KMS-11 (cell line): ENCODE data around the gene GNAZ.

ENCODE experiments used
- H2AFZ ChIP-seq: fragments of 200-600 bp; sonication (generic); 2 replicates; pipeline ENCODE4 v1.6.1; 2016; ENCODE audit warnings: antibody characterized with exemption, mixed run types, low read depth
- H3K27ac ChIP-seq: fragments of 200-600 bp; sonication (generic); 2 replicates; pipeline ENCODE4 v1.6.1; 2016; ENCODE audit warnings: mild to moderate bottlenecking, mixed run types
- H3K27me3 ChIP-seq: fragments of 200-600 bp; sonication (generic); 2 replicates; pipeline ENCODE4 v1.6.1; 2017; ENCODE audit warnings: mild to moderate bottlenecking, low read depth, mixed run types, moderate library complexity; ENCODE audit not compliant: insufficient read depth
- H3K36me3 ChIP-seq: fragments of 200-600 bp; sonication (generic); 2 replicates; pipeline ENCODE4 v1.6.1; 2017; ENCODE audit warnings: mild to moderate bottlenecking, mixed run types; ENCODE audit not compliant: insufficient read depth
- H3K4me1 ChIP-seq: fragments of 200-600 bp; sonication (generic); 2 replicates; pipeline ENCODE4 v1.6.1; 2016; ENCODE audit warnings: mild to moderate bottlenecking, low read depth, mixed run types; ENCODE audit not compliant: poor library complexity, severe bottlenecking
- H3K4me2 ChIP-seq: fragments of 200-600 bp; sonication (generic); 2 replicates; pipeline ENCODE4 v1.7.0; 2016; ENCODE audit warnings: mild to moderate bottlenecking, mixed run types
- H3K4me3 ChIP-seq: fragments of 200-600 bp; sonication (generic); IDR thresholded peaks from 2 replicates; pipeline ENCODE4 v1.6.1; 2017; ENCODE audit warnings: low read depth, low read length, mixed read lengths; ENCODE audit not compliant: insufficient read depth
- H3K79me2 ChIP-seq: fragments of 200-600 bp; sonication (generic); 2 replicates; pipeline ENCODE4 v1.6.1; 2016; ENCODE audit warnings: low read depth, mixed run types; ENCODE audit not compliant: insufficient read depth
- H3K9ac ChIP-seq: fragments of 200-600 bp; sonication (generic); 2 replicates; pipeline ENCODE4 v1.6.1; 2016; ENCODE audit warnings: mild to moderate bottlenecking, mixed run types
- H4K20me1 ChIP-seq: fragments of 200-600 bp; sonication (generic); 2 replicates; pipeline ENCODE4 v1.6.1; 2016; ENCODE audit warnings: mild to moderate bottlenecking, mixed run types; ENCODE audit not compliant: insufficient read depth
- TF ChIP-seq, protein P1 (sequence below): fragments of 200-600 bp; sonication (generic); conservative IDR thresholded peaks from 2 replicates; pipeline ENCODE4 v1.6.1; 2017; ENCODE audit warnings: low read depth, mild to moderate bottlenecking, antibody characterized with exemption, low read length, moderate library complexity, mixed read lengths

GNAZ gene

GRCh38 chr22:23085785-23086184 is 15.5 kb downstream of the GNAZ start:
- TF ChIP-seq, protein P1, sequence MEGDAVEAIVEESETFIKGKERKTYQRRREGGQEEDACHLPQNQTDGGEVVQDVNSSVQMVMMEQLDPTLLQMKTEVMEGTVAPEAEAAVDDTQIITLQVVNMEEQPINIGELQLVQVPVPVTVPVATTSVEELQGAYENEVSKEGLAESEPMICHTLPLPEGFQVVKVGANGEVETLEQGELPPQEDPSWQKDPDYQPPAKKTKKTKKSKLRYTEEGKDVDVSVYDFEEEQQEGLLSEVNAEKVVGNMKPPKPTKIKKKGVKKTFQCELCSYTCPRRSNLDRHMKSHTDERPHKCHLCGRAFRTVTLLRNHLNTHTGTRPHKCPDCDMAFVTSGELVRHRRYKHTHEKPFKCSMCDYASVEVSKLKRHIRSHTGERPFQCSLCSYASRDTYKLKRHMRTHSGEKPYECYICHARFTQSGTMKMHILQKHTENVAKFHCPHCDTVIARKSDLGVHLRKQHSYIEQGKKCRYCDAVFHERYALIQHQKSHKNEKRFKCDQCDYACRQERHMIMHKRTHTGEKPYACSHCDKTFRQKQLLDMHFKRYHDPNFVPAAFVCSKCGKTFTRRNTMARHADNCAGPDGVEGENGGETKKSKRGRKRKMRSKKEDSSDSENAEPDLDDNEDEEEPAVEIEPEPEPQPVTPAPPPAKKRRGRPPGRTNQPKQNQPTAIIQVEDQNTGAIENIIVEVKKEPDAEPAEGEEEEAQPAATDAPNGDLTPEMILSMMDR, result no peak
- no peak overlapping the region for H3K27ac ChIP-seq
- H3K27me3 ChIP-seq, result no peaks in the 10 kb centered on the region
- H3K79me2 ChIP-seq, result no peaks in the 10 kb centered on the region
- H3K4me3 ChIP-seq, result no peak overlapping the region
- no peak overlapping the region for H2AFZ ChIP-seq
- no peak overlapping the region for H3K9ac ChIP-seq
- H3K4me1 ChIP-seq, result no peaks in the 10 kb centered on the region
- no peaks in the 10 kb centered on the region for H3K36me3 ChIP-seq
- H4K20me1 ChIP-seq, result no peaks in the 10 kb centered on the region
- H3K4me2 ChIP-seq, result no peak overlapping the region

DNA sequence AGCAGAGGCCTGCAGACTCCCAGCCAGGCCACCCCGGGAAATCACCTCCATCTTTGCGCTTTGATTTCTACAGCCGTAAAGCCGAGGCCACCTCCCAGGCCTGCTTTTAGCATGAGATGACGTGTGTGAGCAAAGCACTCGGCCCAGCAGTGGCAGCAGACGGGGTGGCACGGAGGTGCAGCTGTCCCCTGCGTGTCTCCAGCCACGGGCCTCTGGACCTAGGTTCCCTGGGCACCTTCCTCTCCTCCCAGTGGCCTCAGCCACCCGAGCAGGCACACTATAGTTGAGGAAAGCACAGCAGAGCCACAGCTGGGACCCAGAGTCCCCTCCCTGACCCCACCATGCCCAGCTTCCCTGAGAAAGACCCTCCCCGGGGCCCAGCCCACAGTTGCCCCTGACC is 15.9 kb downstream of the GNAZ start:
- Histone ChIP-seq H3K9ac (no peak overlapping the region), H3K27ac (no peak overlapping the region), H3K4me1 (no peaks in the 10 kb centered on the region), H4K20me1 (no peaks in the 10 kb centered on the region), H3K79me2 (no peaks in the 10 kb centered on the region), H3K36me3 (no peaks in the 10 kb centered on the region), H3K4me3 (no peak overlapping the region), H3K4me2 (no peak overlapping the region), H3K27me3 (no peaks in the 10 kb centered on the region), H2AFZ (no peak overlapping the region)
- TF ChIP-seq, protein P1, result no peak

- H3K9ac ChIP-seq, result no peak overlapping the region
- no peak overlapping the region for H2AFZ ChIP-seq
- no peaks in the 10 kb centered on the region for H3K27me3 ChIP-seq
- TF ChIP-seq, protein P1, result no peak
- H3K4me2 ChIP-seq, result no peak overlapping the region
- no peaks in the 10 kb centered on the region for H3K4me1 ChIP-seq
- H4K20me1 ChIP-seq, result no peaks in the 10 kb centered on the region
- no peaks in the 10 kb centered on the region for H3K79me2 ChIP-seq
- H3K4me3 ChIP-seq, result no peak overlapping the region
- H3K36me3 ChIP-seq, result no peaks in the 10 kb centered on the region
- no peak overlapping the region for H3K27ac ChIP-seq
These were observed 16.5 kb downstream of the GNAZ start for GRCh38 chr22:23086787-23087186.

- TF ChIP-seq, protein P1, result no peak
- no peaks in the 10 kb centered on the region for H4K20me1 ChIP-seq
- no peaks in the 10 kb centered on the region for H3K36me3 ChIP-seq
- no peaks in the 10 kb centered on the region for H3K27me3 ChIP-seq
- H3K4me3 ChIP-seq, result no peak overlapping the region
- no peaks in the 10 kb centered on the region for H3K79me2 ChIP-seq
- no peak overlapping the region for H3K4me2 ChIP-seq
- H3K27ac ChIP-seq, result no peak overlapping the region
- H2AFZ ChIP-seq, result no peak overlapping the region
- H3K9ac ChIP-seq, result no peak overlapping the region
- H3K4me1 ChIP-seq, result no peaks in the 10 kb centered on the region
These were observed 17.9 kb downstream of the GNAZ start for GRCh38 chr22:23088199-23088604.

DNA sequence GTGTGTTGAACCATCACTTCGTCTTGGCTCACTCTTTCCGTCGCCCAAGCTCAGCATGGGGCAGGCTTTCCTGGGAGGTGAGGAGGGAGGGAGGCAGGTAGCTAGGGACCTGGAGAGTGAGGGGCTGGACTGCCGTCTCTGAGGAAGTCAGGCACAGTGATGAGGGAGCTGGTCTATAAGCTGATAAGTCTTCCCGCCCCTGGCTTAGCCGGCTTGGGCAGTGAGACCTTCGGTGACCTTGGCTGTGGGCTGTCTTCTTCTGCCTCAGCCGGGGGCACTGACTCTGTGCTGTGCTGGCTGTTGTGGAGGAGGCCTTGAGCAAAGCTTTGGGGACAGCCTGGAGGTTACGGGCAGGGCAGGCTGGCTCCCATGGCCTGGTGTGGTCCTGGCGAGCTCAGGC is 18.7 kb downstream of the GNAZ start:
- no peaks in the 10 kb centered on the region for H4K20me1 ChIP-seq
- no peak overlapping the region for H2AFZ ChIP-seq
- H3K4me2 ChIP-seq, result no peak overlapping the region

More for the DNA sequence above, 18.7 kb downstream of the GNAZ start:
- no peak overlapping the region for H3K4me3 ChIP-seq
- H3K36me3 ChIP-seq, result no peaks in the 10 kb centered on the region
- H3K9ac ChIP-seq, result no peak overlapping the region
- no peaks in the 10 kb centered on the region for H3K79me2 ChIP-seq
- H3K4me1 ChIP-seq, result no peaks in the 10 kb centered on the region
- TF ChIP-seq, protein P1, result no peak
- no peaks in the 10 kb centered on the region for H3K27me3 ChIP-seq
- H3K27ac ChIP-seq, result no peak overlapping the region
